PC-3 (cell line): ENCODE measurements around the gene KRTAP20-2.

Experiments
- CTCF ChIP-seq: fragments of 300-600 bp; sonication (generic); conservative IDR thresholded peaks from 2 replicates; pipeline ENCODE4 v1.5.1; 2017; ENCODE audit warnings: antibody characterized with exemption, low read depth, mild to moderate bottlenecking, low read length
- EZH2phosphoT487 ChIP-seq: fragments of 300-600 bp; sonication (generic); IDR thresholded peaks from 2 replicates; pipeline ENCODE4 v1.6.1; 2018; ENCODE audit warnings: mild to moderate bottlenecking, antibody characterized with exemption, low read length, borderline replicate concordance

DNA sequence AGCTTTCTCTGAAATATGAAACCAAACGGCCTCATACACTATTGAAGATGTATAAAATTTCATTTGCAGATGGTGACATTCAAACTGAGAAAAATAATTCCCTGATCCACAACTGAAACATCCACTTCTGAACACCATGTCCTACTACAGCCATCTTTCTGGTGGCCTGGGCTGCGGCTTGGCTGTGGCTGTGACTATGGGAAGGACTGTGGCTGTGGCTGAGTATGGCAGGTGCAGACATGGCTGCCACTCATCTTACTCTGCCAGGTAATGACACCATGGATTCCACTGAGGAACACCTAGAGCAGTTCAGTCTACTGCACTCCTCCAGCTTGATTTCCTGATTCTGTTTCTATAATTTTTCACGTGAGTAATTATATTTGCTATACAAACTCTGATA, 14.5 kb upstream of the KRTAP20-2 start, which contains the start of gene KRTAP20-4:
- no peak for TF ChIP-seq CTCF
- no peak for TF ChIP-seq EZH2phosphoT487
